NCI-H2196 (cell line): Measurements from ENCODE around the gene LDAH.
"Not testable (repeated sequence)": the region's sequence is repeated elsewhere in the genome, so short reads cannot be mapped to it uniquely, and the experiment has no call there.

ENCODE experiments used
- DNase-seq: peaks from one replicate; lab custom pipeline; 2025; ENCODE audit not compliant: unreplicated experiment; lab: John Stamatoyannopoulos, UW

LDAH gene

GRCh38 chr2:20822535-20823490, at the start of gene LDAH:
Gene LDAH (minus strand): TSS chr2:20823101. CDS start chr2:20801463, 21,638 bp downstream.
- peak; percentile 95 for DNase-seq

- no peak for DNase-seq
Observed at GRCh38 chr2:20868377-20868776, 45.5 kb upstream of the LDAH start.

DNA sequence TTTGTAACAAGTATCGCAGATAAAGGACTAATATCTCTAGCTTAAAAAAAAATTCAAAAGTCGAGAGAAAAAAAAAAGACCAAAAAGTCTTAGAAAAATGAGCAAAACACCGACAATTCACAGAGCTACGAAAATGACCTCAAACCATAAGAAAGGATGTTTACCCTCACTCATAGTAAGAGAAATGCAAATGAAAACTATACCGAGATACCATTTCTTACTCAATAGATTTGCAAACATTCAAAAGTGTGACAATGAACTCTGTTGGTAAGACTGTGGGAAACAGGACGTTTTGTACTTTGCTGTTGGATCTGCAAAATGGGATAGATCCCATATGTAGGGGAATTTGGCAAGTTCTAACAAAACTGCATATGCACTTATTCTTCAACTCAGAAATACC, 39.9 kb upstream of the LDAH start:
- no peak for DNase-seq

DNA sequence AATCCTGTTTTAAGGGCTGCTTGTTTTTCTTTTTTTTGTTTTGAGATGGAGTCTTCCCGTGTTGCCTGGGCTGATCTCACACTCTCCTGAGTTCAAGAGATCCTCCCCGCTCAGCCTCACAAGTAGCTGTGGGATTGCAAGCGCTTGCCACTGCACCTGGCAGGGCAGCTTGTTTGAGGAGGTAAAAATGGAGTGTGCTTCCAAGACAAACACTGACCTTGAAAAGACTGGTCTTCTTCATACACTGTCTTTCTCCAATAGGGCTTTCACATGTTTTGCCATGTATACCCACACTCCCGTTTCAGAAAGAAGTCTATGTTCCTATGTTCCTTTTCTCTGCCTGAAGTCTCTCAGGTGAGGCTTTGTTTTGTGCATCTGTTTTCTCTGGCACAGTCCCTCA, 32.6 kb upstream of the LDAH start:
- DNase-seq = no peak

- no peak for DNase-seq
Observed at GRCh38 chr2:20852670-20853069, 29.8 kb upstream of the LDAH start.

DNA sequence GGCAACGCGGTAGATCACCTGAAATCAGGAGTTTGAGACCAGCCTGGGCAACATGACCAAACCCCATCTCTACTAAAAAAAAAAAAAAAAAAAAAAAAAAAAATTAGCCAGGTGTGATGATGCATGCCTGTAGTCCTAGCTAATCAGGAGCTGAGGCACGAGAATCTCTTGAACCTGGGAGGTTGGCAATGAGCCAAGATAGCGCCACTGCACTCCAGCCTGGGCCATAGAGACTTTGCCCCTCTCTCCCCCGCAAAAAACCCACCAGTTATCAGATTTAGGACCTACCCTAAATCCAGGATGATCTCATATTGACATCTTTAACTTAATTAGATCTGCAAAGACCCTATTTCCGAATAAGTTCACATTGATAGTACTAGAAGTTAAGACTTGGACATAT, 29.2 kb upstream of the LDAH start:
- no peak for DNase-seq

- DNase-seq = no peak
Observed at GRCh38 chr2:20844246-20844645, 21.3 kb upstream of the LDAH start.

GRCh38 chr2:20839052-20839451, 16.2 kb upstream of the LDAH start:
- no peak for DNase-seq

GRCh38 chr2:20838016-20838415, 15.1 kb upstream of the LDAH start:
- no peak for DNase-seq

DNA sequence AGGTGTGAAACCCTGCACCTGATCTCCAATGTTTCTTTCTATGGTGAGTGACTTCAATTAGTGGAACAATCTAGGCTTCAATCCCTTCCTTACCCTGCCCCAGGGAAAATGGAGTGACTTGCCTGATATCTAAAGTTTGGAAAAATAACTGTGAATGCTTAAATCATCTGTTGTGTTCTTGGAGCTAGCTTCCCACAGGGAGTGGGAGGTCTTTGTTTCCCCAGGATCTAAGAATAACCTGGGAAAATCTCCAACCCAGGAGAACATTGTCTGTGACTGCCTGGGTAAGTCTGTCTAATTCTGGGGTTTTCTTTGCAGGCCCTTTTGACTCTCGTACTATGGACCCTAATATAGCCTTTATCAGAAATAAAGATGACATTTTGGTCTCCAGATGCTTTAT, 13.6 kb upstream of the LDAH start:
- no peak for DNase-seq

- DNase-seq = no peak
Observed at GRCh38 chr2:20834331-20834730, 11.4 kb upstream of the LDAH start.

- no peak for DNase-seq
Observed at GRCh38 chr2:20832606-20833005, 9.7 kb upstream of the LDAH start.

GRCh38 chr2:20829861-20830260, 7.0 kb upstream of the LDAH start:
- DNase-seq = no peak

- no peak for DNase-seq
Observed at GRCh38 chr2:20823917-20824316, 1.0 kb upstream of the LDAH start.

DNA sequence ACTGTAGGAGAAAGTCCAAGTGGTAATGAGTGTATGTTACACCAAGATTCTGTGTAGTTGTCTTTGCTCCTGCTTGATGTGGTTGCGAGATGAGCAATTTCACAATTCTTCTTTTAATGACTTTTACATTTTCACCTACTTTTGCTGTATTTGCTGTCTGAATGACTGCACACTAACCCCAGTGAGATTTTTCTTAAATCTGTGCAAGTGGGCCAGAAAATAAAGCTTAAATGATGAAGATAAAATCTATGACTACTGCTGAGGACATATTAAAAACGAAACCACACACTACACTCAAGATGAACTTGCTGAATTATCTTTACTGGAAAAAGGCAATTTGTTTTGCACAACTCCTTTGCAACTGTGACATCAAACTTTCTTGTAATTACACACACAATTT, 4.1 kb downstream of the LDAH start:
- no peak for DNase-seq

- DNase-seq = no peak
Observed at GRCh38 chr2:20815216-20815615, 7.7 kb downstream of the LDAH start.

- no peak for DNase-seq
Observed at GRCh38 chr2:20812779-20813178, 10.1 kb downstream of the LDAH start.

DNA sequence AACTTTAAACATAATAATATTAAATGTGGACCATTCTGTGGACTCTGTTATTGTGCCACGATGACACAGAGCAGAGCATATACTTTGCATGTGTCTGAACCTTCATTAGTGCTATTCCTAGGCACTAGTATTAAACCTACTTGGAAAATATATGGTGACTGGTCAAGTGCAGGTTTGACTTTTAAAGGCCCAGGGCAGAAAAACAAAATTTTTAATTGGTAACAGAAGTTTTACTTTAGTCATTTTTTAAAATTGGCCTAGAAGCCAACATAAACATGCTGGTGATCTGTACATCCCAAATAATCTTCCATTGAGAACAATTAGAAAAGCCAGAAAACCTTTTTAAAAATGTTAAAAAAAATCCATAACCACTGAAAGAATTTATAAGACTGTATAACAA, 16.6 kb downstream of the LDAH start:
- DNase-seq = no peak

- DNase-seq = no peak
Observed at GRCh38 chr2:20803974-20804373, 18.9 kb downstream of the LDAH start.

DNA sequence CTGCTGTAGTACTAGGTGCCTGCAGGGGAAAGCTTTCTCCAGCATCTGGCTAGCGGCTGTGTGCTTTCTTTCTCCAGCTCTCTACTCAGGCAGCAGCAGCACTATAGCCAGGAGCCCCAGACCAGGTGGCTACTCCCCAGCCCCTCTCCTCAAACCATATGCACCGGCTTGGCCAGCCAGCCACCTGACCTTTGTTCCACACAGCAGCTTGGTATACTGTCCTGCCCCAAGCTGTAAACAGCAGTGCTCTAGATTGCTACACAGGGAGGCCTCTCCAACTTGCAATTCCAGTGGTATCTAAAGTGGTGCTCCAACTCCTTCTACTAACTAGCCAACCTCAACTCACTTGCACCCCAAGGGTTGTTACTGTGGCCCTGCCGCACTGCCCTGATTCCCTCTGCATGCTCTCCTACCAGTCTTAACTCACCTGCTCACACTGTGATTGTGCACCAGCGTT, 19.6 kb downstream of the LDAH start:
- no peak for DNase-seq

DNA sequence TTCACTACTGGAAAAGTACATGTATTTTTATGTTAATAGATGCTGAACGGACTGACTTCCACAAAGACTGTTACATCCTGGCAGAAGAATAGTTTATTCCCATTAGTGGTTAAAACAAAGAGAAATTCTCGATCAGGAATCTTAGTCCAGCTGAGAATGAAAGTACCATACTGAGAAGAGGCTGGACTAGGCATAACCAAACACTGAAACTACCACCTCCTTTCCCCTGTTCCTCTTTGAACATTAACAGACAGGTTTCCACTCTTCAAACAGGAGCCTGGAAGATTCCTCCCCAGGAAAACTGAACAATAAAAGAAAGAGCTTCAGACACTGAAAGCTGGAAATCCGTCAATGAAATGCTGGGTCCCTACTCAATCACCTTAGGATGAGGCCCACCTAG, 25.8 kb downstream of the LDAH start:
- DNase-seq = no peak

GRCh38 chr2:20796374-20796791, 26.5 kb downstream of the LDAH start:
- DNase-seq = no peak

- not testable (repeated sequence) for DNase-seq
Observed at GRCh38 chr2:20793944-20794343, 29.0 kb downstream of the LDAH start.
